Embryonic facial prominence (tissue), 1 donor: ENCODE results near the gene PPP1R2B.

ENCODE experiments used
- DNase-seq: peaks from one replicate; pipeline ENCODE4 v3.0.0-alpha.2; 2016; ENCODE audit errors: extremely low spot score

PPP1R2B gene

GRCh38 chr5:156879665-156880285 lies 29.7 kb downstream of the PPP1R2B start:
- no peak for DNase-seq

- DNase-seq = no peak
These were observed 33.3 kb downstream of the PPP1R2B start for GRCh38 chr5:156883316-156883875.

GRCh38 chr5:156888520-156888919 lies 38.4 kb downstream of the PPP1R2B start:
- no peak for DNase-seq

GRCh38 chr5:156892223-156892622 lies 42.1 kb downstream of the PPP1R2B start:
- no peak for DNase-seq

- DNase-seq = no peak
These were observed 42.8 kb downstream of the PPP1R2B start for GRCh38 chr5:156892864-156893263.

- no peak for DNase-seq
These were observed 43.4 kb downstream of the PPP1R2B start for GRCh38 chr5:156893517-156893916.

GRCh38 chr5:156896546-156896945 lies 46.5 kb downstream of the PPP1R2B start:
- DNase-seq = no peak
